ENCODE data around the gene WNT6.
"Not testable (repeated sequence)": the region's sequence is repeated elsewhere in the genome, so short reads cannot be mapped to it uniquely, and the experiment has no call there.

The WNT6 gene

GRCh38 chr2:218846963-218847362 is 12.6 kb upstream of the WNT6 start:
- H3K9me2 ChIP-seq (replicated peaks; ENCODE audit: control insufficient read depth, low read length); H3K4me1 ChIP-seq (ENCODE audit: control insufficient read depth, low read length); H3K27ac ChIP-seq (ENCODE audit: low read depth, low read length); H3K36me3 ChIP-seq (ENCODE audit: control insufficient read depth, low read length); H3K9me3 ChIP-seq (ENCODE audit: control insufficient read depth, insufficient read depth, low read length); H3F3A ChIP-seq (ENCODE audit: control insufficient read depth, insufficient read depth); H4K20me1 ChIP-seq (ENCODE audit: control insufficient read depth, insufficient read depth, low read depth, low read length); H3K79me2 ChIP-seq (ENCODE audit: control insufficient read depth, low read length); H3K4me3 ChIP-seq (ENCODE audit: low read length); H3K27me3 ChIP-seq (ENCODE audit: control insufficient read depth, low read length); H3K4me2 ChIP-seq (ENCODE audit: low read length): not testable (repeated sequence)

- H3K9me2 ChIP-seq (replicated peaks; ENCODE audit: control insufficient read depth, low read length): no peaks in the 10 kb centered on the region
- no peaks in the 10 kb centered on the region for H3K36me3 ChIP-seq (ENCODE audit: control insufficient read depth, low read length)
- H3K79me2 ChIP-seq (ENCODE audit: control insufficient read depth, low read length): no peaks in the 10 kb centered on the region
- no peaks in the 10 kb centered on the region for H3K9me3 ChIP-seq (ENCODE audit: control insufficient read depth, insufficient read depth, low read length)
- no peak overlapping the region for H3K4me2 ChIP-seq (ENCODE audit: low read length)
- TF ChIP-seq EZH2phosphoT487 (IDR thresholded peaks at IDR 0.05; ENCODE audit: borderline replicate concordance, low read length) (no peak), CTCF (IDR thresholded peaks at IDR 0.05; ENCODE audit: low read depth, low read length, poor library complexity, severe bottlenecking) (no peak)
- no peaks in the 10 kb centered on the region for H4K20me1 ChIP-seq (ENCODE audit: control insufficient read depth, insufficient read depth, low read depth, low read length)
- no peaks in the 10 kb centered on the region for H3K4me1 ChIP-seq (ENCODE audit: control insufficient read depth, low read length)
- H3K4me3 ChIP-seq (ENCODE audit: low read length): no peak overlapping the region
- H3K27ac ChIP-seq (ENCODE audit: low read depth, low read length): no peak overlapping the region
- H3F3A ChIP-seq (ENCODE audit: control insufficient read depth, insufficient read depth): 0 out of 2 replicates have a peak, but pooled peaks cover 4% of the 10 kb centered on the region
- H3K27me3 ChIP-seq (ENCODE audit: control insufficient read depth, low read length): peaks cover 16% of the 10 kb centered on the region
These were observed 9.9 kb upstream of the WNT6 start for GRCh38 chr2:218849721-218850120.

- Histone ChIP-seq H3K4me3 (ENCODE audit: low read length) (no peak overlapping the region), H3F3A (ENCODE audit: control insufficient read depth, insufficient read depth) (no peaks in the 10 kb centered on the region), H3K36me3 (ENCODE audit: control insufficient read depth, low read length) (no peaks in the 10 kb centered on the region), H3K9me2 (replicated peaks; ENCODE audit: control insufficient read depth, low read length) (no peaks in the 10 kb centered on the region), H4K20me1 (ENCODE audit: control insufficient read depth, insufficient read depth, low read depth, low read length) (no peaks in the 10 kb centered on the region), H3K27ac (ENCODE audit: low read depth, low read length) (no peak overlapping the region), H3K4me1 (ENCODE audit: control insufficient read depth, low read length) (no peaks in the 10 kb centered on the region), H3K27me3 (ENCODE audit: control insufficient read depth, low read length) (peaks cover 24% of the 10 kb centered on the region), H3K79me2 (ENCODE audit: control insufficient read depth, low read length) (no peaks in the 10 kb centered on the region), H3K4me2 (ENCODE audit: low read length) (no peak overlapping the region), H3K9me3 (ENCODE audit: control insufficient read depth, insufficient read depth, low read length) (no peaks in the 10 kb centered on the region)
- TF ChIP-seq EZH2phosphoT487 (IDR thresholded peaks at IDR 0.05; ENCODE audit: borderline replicate concordance, low read length): no peak
- no peak for TF ChIP-seq CTCF (IDR thresholded peaks at IDR 0.05; ENCODE audit: low read depth, low read length, poor library complexity, severe bottlenecking)
These were observed 8.8 kb upstream of the WNT6 start for GRCh38 chr2:218850796-218851195.

- no peaks in the 10 kb centered on the region for H3K36me3 ChIP-seq (ENCODE audit: control insufficient read depth, low read length)
- no peaks in the 10 kb centered on the region for H3F3A ChIP-seq (ENCODE audit: control insufficient read depth, insufficient read depth)
- no peaks in the 10 kb centered on the region for H3K9me3 ChIP-seq (ENCODE audit: control insufficient read depth, insufficient read depth, low read length)
- H4K20me1 ChIP-seq (ENCODE audit: control insufficient read depth, insufficient read depth, low read depth, low read length): no peaks in the 10 kb centered on the region
- no peak overlapping the region for H3K4me3 ChIP-seq (ENCODE audit: low read length)
- H3K79me2 ChIP-seq (ENCODE audit: control insufficient read depth, low read length): no peaks in the 10 kb centered on the region
- no peak overlapping the region for H3K4me2 ChIP-seq (ENCODE audit: low read length)
- peaks cover 1% of the 10 kb centered on the region; the same call in 1 of the 2 replicates for H3K4me1 ChIP-seq (ENCODE audit: control insufficient read depth, low read length)
- no peak overlapping the region for H3K27ac ChIP-seq (ENCODE audit: low read depth, low read length)
- H3K9me2 ChIP-seq (replicated peaks; ENCODE audit: control insufficient read depth, low read length): no peaks in the 10 kb centered on the region
- no peak for TF ChIP-seq EZH2phosphoT487 (IDR thresholded peaks at IDR 0.05; ENCODE audit: borderline replicate concordance, low read length)
- TF ChIP-seq CTCF (IDR thresholded peaks at IDR 0.05; ENCODE audit: low read depth, low read length, poor library complexity, severe bottlenecking): no peak
- peaks cover 29% of the 10 kb centered on the region for H3K27me3 ChIP-seq (ENCODE audit: control insufficient read depth, low read length)
These were observed 8.3 kb upstream of the WNT6 start for GRCh38 chr2:218851286-218851685.

Measured in DOHH2 (cell line).